NCI-H2081 treated with DMSO at 0.1 percent for 48 hours (cell line): ENCODE data around the gene ITGB6.
A peak's percentile ranks its signal among the peaks of the same experiment; 100 is the strongest.
"Not testable (repeated sequence)": the region's sequence is repeated elsewhere in the genome, so short reads cannot be mapped to it uniquely, and the experiment has no call there.

Experiments
- DNase-seq: peaks from one replicate; lab custom pipeline; 2025; lab: John Stamatoyannopoulos, UW

Gene ITGB6

DNA sequence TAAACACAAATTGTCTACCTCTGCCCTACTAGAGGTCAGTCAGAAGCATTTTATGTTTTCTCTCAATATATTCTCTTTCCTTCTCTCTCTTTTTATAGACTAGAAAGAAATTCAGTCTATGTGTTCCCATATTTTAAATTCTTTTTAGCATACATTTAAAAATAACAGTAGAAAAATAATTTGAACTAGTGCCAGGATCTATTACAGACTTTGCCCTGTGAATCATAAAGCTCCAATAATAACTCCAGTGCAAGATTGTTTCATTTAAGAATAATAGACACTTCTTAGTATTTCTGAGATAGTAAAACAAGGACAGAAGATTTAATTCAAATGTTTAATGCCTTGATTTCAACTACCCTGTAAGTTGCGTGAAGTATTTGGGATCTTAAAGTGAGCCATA lies 60.1 kb downstream of the ITGB6 start:
- no peak for DNase-seq

DNA sequence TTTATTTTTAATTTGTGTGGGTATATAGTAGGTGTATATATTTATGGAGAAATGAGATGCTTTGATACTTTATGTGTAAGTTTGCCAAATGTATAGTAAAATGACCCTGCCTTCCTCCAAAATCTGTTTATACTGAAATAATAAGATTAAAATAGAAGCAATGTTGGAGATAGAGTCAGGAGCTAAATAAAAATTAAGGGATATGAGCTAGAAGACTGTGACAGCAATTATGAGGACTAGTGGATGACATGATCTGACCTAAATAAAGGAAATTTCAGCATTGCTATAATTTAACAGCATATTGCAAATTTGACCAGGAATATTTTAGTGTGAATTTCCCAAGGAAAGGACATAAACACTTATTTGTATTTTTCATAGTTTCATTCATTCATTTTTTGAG lies 60.7 kb downstream of the ITGB6 start:
- no peak for DNase-seq

DNA sequence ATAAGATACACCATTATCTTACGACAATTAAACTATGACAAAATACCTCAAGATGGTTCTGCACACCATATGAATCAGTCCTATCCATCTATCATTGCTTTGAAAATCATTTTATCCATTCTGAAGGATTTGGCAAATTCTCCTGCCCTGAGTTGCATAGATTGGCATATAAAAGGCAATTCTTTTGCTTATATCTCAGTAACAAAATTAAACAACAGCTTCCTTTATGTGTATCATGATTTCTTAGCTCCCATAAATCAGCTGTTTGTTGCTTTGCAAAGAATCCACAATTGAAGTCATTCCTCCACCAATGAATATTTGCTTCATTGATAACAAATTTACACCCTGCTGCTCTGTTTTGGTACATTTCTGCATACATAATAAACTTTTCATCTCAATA lies 61.7 kb downstream of the ITGB6 start:
- DNase-seq, result no peak

DNA sequence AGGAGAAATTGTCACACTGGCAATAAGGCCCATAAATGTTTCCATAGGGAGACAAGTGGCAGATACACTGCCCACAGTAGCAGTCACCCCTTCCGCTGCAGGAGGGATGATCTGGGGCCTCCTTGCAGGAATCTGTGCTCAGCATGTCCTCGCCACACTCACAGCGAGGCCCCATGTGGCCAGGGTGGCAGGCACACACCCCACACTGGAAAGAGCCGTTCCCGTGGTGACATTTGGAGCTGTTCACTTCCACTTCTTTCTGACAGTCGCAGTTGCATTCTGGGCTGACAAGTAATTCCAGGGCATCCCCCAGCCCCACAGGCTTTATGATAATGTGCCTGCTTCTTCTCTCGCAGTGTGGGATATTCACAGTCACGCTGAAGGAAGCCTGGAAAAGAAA lies 62.6 kb downstream of the ITGB6 start:
- no peak for DNase-seq

DNA sequence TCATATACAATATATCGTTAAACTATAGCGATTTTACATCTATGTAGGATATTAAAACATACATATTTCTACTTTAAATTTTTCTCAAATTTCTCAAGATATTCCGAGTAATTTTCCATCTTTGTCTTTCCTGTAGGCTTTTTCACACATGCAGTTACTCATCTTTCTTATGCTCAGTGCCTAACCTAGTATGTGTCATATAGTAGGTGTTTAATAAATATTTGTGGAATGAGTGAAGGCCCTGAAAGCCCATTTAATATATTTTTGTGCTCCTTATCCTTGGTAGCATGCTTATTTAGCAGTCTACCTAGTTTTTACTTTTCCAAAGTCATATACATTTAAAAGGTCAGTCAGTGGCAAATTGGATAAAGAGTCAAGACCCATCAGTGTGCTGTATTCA lies 67.3 kb downstream of the ITGB6 start:
- no peak for DNase-seq

DNA sequence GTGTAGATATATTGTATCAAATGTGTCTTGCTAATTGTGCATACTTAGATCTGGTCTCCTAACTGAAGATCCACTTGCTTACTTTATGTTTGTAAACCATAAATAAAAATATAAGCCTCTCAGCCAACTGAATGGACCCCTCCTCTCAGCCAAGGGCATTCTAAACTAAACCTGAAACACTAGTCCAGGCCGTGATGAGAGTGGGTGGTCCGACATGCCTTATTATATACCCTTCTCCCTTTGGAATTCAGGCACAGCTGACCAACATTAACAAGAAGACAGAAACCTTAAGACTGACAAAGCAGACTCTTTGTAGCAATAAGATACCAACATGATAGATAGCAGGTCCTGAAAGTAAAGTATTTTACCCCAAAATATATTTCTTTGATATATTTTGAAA lies 73.3 kb downstream of the ITGB6 start:
- no peak for DNase-seq

DNA sequence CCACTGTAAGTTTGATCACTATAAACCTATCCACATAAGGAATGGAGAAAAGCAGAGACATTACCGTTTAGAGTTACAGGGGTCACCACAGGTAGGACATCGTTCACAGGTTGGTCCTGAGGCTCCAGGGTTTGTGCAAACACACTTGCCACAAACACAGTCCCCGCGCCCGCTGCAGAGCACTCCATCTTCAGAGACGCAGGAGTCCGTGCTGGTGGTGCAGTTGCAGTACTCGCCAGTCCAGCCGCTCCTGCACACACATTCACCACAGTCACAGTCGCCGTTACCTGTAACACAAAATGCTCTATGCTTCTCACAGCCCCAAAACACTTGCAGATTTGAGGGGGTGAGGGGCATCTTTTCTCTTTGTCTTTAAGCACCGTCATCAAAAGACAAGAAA lies 73.8 kb downstream of the ITGB6 start:
- no peak for DNase-seq

DNA sequence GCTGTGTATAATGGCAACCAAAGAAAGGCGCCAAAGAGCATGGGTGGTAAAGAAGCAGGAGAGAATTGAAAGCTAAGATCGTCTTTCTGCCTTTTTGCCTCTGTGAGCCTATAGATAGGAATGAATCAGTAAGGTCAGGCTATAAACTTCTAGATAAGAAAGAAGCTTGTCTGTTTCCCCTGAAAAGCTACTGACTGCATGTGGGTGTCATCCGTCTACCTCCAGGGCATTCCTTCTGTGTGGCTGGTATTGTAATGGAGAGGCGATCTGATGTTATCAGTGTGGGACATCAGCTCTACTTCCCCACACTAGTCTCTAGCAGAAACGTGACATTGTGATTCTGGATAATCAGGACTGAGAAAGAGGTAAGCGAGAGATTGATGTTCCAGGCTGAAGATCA lies 74.2 kb downstream of the ITGB6 start:
- DNase-seq, result no peak

DNA sequence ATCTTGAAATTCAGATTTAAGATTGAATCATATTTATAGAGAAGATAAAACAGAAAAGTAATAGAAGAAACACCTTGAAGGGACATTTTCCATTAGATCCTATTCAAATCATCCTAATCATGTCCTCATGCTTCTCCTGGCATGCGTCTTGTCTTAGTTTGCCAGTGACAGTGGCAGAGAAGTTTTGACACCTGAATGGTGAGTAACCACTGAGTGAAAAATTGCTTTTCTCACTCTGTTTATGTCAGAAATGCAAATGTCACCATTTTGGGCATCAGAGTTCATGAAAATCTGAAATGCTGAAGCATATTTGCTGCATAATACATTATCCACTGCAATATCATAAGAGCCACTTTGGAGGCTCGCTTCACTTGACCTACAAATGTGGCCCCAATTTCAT lies 74.7 kb downstream of the ITGB6 start:
- no peak for DNase-seq

DNA sequence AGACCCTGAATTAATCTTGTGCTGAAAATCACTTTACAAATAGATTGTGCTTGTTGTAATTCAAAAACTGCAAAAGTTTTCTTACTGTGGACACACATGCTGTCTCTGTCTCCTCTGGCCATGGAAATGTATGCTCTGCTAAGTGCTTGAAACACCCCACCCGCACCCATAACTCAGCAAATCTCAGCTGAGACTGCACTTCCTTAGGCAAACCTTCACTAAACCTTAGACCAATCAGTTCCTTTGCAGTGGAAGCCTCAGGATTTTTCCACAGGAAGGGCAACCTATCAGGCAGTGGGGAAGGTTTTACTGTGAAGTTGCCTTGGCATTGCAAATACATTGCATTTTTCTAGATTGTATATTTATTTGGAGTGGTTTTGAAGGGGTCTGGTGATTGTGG lies 75.5 kb downstream of the ITGB6 start:
- DNase-seq, result no peak

DNA sequence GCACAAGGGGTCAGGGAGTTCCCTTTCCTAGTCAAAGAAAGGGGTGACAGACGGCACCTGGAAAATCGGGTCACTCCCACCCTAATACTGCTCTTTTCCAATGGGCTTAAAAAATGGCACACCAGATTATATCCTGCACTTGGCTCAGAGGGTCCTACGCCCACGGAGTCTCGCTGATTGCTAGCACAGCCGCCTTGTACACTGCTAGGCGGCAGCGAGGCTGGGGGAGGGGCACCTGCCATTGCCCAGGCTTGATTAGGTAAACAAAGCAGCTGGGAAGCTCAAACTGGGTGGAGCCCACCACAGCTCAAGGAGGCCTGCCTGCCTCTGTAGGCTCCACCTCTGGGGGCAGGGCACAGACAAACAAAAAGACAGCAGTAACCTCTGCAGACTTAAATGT lies 85.4 kb downstream of the ITGB6 start:
- DNase-seq, result not testable (repeated sequence)

DNA sequence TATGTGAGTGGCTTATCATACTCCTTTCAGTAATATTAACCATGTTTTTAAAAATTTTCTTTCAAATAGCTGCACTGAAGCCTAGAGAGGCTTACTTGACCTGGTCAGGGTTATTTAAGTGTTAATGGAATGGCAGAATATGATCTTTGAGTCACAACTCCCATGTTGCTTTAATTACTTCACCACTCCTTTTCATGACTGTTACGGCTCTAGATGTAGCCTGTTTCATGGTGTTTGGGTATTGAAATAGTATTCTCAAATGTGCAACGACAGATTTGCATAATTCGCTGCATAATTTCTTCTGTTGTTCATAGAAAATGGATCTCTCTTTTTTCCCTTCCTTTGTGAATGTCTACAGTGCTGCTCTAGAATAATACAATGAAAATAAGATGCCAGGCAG lies 86.1 kb downstream of the ITGB6 start:
- DNase-seq, result no peak

DNA sequence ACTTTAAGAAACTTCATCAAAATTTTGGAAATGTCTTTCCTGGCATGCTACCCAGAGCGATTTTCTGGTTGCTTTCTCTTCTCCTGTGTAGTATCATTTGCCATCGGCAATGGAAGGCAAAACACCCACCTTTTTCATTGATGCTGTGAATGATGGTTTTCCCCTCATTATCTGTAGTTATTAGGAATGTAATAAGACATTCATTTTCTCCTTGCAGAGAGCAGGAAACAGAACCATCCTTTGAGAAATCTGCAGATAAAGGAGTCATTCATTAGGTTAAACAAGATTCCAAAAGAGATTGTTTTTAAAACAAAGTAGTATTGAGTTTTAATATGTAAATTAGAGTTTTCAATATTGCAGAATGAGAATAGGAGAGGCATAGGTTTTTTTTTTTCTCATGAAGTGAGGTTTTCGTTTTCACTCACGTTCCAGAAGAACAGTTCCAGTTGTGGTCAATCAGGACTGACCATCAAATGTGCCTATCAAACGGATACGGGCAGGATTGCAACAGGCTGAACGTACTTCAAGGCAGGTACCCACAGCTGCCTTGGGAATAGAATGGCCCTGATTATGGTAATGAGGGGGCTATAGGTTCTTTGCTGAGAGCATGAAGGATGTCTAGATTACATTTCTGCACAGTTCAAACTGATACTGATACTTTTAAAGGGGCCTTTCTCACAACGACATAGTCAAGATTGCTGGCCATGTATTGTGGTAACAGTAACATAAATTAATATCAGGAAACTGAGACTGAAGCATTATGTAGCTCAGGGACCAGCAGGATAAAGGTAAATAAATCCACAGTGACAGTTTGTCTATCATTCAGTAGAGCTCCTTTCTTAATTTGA lies 87.9 kb downstream of the ITGB6 start:
- DNase-seq, result no peak

DNA sequence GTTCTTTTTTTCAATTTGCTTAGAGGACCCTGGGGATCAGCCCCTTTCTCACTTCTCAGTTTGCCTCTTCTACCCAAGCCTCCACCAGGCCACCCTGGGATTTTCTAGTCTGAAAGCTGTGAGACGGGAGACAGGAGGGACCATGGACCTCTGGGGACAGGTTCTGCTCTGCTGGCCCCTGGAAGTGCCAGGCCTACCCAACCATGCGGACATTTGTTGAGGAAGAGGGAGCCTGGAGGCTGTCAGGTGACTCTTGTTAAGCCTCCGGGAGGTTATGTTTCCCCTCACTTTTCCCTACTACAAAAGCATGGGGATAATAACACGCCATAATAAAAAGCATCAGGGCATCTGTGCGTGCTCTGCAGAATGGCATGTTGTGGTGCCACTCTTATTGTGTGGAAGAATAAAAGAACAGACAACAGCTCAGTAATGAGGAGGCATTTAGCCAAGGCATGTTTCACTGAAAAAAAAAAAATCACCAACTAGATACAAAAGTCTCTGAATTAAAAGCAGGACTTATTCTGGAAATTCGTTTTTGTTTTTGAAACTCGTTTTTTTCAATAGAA lies 89.3 kb downstream of the ITGB6 start:
- DNase-seq, result no peak

DNA sequence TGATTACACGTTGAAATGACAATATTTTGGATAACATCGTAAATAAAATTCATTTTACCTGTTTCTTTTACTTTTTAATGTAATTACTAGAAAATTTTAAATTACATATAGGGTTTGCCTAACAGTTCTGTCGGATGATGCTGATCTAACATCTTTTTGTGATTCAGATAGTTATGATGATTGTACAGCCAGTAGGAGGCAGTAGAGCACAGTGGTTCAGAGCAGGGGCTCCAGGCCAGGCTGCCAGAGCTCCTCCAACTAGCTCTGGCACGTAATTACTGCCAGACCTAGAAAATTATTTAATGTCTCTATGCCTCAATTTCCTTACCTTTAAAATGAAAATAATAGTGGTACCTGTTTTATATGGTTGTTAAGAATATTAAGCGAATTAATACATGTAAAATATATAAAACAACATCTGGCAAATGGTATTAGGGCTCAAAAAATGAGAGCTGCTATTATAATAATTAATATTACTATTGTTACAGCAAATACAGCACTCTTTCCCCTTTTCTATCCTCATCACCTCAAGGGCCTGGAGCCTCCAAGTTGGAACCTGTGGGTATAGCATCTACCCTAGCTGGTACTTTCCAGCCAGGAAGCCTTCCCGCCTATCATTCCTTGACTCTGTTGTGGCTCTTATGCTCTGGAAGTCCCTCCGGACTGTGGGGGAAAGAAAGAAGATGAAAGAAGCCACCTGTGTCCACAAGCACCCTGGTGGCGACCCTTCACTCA lies 90.0 kb downstream of the ITGB6 start:
- DNase-seq, result peak; percentile 25

DNA sequence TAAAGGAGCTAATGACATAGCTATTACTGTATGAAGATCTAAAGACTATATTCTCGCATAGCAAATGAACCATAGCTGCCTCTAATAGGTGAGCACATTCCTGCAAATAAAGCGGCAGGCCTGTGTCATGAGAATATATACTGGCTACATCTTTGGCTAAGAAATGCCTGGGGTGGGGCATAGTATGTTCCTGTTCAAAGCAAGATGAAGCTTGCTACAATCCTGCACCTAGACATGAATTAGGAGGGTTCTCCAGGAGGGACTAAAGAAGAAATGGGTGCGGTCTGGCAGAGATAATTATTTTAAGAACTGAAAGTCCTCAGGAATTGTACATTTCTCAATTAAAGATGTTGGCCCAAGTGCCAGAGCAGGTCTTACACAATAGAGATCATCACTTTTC lies 90.8 kb downstream of the ITGB6 start:
- DNase-seq, result no peak

DNA sequence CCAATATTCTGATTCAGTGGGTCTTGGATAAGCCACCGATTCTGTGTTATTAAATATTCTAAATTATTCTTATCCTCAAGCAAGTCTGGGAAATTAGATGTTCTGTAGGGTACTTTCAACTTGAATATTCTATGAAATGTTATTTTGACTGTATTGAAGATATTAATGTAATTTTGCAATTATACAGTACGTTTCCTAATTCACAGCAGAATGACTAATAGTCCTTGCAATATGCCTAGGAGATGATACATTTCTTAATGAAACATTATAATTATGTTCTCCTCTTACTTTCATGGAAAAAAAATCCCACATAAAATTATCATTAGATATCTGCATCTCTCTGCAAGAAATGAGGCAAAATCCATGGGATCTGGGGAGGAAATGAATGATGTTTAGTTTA lies 91.4 kb downstream of the ITGB6 start:
- DNase-seq, result no peak

DNA sequence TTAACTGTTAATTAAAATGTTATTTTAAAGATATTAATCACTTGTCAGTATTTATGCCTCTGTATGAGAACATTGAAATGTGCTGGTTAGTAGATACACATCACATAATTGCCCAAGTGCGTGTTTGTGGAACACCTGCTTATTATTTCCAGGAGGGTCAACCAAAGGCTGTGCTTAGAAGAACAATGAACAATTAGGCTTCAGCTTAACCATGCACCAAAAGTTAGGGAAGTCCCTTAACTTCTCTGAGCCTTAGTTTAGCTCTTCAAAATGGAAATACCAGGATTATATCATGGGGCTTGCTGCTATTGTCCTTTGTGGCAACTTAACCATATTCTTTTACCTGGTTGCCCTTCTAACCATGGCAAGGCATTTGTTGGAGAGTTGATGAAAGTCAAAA lies 94.7 kb downstream of the ITGB6 start:
- DNase-seq, result no peak

DNA sequence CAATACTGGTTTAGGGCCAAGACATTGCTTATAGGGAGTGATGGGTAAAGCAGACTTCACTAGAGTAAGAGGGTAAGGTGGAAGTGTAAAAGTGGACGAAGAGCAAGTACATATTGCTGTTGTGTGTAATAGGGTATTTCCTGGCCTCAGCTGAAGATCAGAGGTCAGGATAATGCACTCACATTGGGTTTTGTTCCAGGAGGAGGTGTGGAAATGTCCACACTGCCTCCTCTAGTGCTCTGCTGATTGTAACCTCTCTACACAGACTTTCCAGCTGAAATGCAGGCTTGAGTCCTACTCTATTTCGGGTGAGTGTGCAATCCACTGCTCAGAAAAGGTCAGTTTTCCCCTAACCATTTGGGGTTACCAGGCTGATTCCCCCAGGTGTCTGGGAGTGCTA lies 96.0 kb downstream of the ITGB6 start:
- no peak for DNase-seq

DNA sequence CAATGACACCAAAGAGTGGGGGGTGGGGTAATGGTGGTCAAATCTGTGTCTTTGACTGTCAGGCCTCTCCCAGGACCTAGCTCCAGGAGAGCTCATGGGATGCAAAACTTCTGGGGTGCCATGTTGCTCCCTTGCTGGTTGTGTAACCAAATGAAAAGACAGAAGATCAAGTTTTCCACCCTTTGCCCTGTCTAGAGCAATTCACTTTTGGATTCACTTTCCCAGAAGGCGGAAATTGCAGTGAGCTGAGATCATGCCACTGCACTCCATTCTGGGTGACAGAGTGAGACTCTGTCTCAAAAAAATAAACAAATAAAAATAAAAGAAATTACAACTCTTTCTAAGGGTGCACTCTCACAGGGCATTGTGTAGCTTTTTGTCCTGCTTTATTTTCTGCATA lies 102.7 kb downstream of the ITGB6 start:
- no peak for DNase-seq

DNA sequence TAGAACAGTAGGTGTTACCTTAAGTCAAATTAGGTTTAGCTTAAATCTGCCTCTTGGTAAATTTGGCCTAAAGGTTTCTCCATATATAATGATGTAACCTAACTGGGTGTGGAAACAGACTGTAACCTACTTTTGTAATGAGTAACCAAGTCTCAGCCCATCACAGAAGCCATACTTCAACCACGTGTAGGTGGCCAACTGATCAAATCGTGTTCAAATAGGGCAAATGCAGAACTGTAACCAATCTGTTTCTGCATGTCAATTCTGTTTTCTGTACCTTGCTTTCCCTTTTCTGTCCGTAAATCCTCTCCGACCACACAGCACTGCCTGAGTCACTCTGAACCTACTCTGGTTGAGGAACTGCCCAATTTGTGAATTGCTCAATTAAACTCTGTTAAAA lies 103.7 kb downstream of the ITGB6 start:
- no peak for DNase-seq

DNA sequence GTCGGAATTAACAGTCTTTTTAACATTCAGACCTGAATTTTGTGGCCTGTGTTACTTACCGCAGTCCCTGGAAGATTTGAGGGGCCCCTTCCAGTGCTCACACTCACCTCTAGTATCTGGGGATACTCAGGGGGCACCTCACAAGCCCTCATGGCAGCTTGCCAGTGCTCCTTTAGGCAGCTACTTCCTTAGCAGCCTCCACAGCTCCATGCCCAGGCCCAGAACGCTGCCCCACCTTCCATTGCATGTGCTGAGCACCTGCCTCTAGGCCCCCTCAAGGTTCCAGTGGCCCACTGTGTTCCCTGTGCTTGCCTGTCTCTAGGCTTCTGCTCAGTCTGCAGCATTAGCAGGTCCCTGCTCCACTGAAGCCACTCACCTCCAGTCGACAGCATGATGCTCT lies 107.6 kb downstream of the ITGB6 start:
- DNase-seq, result no peak

DNA sequence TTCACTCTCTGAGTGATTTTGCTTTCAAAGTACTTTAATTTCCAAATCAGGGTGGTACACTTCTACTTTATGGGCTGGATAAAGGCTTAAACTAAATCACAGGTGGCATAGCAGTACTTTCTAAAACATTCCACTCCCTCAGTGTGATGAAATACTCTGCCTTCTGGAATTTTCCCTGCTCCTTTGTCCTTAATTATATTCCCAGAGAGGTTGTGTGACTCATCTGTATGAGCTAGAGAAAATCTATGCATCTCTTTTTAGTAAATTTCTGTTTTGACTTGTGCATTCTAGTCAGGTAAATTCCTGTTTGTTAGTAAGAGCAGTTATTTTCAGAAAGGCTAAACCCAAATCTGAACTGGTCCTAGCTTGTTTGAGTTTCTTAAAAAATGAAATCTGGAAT lies 108.7 kb downstream of the ITGB6 start:
- no peak for DNase-seq
